GM21381 (cell line): ENCODE data around the gene RPUSD1.

Source experiments
- ATAC-seq: cut with Tn5 transposase; IDR thresholded peaks from one replicate; pipeline ENCODE4 v1.9.1; 2021; ENCODE audit warnings: mild to moderate bottlenecking, moderate library complexity; ENCODE audit not compliant: unreplicated experiment

RPUSD1 gene

GRCh38 chr16:799948-800833 lies 12.0 kb upstream of the RPUSD1 start, which contains the start of gene GNG13:
Gene GNG13 (minus strand): TSS chr16:800734. CDS start chr16:799077, 1,657 bp downstream.
- ATAC-seq: no peak

- no peak for ATAC-seq
Observed at GRCh38 chr16:799111-799947, 11.1 kb upstream of the RPUSD1 start.

DNA sequence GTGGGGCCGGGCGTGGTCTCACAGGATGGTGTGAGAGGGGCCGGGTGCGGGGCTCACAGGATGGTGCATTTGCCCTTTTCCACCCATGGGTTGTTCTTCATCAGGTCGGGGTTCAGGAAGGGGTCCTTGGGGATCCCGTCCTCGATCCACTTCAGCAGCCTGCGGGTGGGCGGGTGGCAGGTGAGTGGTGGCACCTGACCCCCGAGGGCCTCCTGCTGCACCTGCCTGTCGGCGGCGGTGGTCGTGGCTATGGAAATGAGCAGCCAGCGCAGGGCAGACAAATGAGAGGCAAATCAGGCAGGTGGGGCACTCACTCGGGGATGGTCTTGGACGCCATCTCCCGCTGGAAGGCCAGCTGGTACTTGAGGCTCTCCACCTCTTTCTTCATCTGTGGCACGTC lies 10.5 kb upstream of the RPUSD1 start:
- no peak for ATAC-seq

GRCh38 chr16:797686-798085 lies 9.5 kb upstream of the RPUSD1 start:
- no peak for ATAC-seq

DNA sequence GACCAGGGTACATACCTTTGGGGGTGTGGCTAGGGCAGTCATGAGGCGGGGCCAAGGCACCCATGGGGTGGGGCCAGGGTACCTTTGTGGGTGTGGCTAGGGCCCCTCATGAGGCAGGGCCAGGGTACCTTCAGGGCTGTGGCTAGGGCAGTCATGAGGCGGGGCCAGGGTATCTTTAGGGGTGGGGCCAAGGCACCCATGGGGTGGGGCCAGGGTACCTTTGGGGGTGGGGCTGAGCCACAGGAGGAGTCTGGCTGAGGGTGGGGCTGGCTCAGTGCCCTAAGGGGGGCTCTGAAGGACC lies 8.9 kb upstream of the RPUSD1 start:
- no peak for ATAC-seq

DNA sequence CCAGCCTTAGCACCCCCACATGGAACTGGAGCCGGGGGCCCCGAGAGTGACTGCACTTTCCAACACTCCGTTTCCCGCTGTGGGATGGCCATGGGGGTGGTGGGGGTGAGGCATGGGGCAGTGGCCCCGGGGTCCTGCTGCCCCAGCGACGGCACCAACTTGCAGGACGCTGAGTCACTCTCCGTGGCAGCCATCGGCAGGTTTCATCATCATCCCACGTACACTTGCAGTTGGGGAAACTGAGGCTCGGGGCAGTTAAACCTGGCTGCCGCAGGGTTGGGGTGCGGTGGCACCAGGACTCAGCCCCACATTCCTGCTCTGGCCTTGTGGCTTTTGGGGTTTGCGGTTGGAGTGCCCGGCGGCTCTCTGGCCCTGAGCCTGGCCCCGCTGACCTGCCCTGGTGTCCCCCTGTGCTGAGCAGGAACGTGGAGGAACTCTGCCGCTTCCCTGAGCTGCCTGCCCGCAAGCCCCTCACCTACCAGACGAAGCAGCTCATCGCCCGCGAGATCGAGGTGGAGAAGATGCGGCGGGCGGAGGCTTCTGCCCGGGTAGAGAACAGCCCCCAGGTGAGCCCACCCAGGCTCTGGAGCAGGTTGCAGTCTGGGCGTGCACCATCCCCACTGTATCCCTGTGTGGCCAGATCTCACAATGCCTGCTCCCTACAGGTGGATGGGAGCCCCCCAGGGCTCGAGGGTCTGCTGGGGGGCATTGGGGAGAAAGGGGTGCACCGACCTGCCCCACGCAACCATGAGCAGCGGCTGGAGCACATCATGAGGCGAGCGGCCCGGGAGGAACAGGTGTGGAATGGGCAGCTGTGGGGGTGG lies 8.3 kb upstream of the RPUSD1 start:
- no peak for ATAC-seq

- no peak for ATAC-seq
Observed at GRCh38 chr16:795580-796229, 7.5 kb upstream of the RPUSD1 start.

DNA sequence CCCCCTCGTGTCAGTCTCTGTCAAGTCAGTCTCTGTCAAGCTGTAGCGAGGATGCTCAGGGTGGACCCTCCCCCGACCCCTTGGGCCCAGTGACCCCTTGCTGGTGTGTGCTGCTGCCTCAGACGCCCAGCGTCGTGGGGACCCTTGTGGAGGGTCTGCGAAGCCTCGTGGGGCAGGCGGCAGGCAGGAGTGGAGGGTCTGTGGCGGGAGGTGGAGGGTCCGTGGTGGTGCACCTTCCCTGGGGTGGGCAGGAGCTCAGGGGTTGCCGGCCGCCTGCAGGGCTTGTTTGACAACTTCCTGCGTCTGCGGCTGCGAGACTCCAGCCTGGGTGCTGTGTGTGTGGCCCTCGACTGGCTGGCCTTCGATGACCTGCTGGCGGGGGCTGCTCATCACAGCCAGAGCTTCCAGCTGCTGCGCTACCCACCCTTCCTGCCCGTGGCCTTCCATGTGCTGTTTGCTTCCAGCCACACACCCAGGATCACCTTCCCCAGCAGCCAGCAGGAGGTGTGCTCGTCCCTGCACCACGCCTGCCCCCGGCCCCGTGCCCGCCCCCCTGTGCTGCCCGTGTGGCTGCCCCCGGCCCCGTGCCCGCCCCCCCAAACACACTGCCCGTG lies 6.8 kb upstream of the RPUSD1 start:
- no peak for ATAC-seq

- ATAC-seq: no peak
Observed at GRCh38 chr16:794091-794822, 6.1 kb upstream of the RPUSD1 start.

GRCh38 chr16:793414-793813 lies 5.2 kb upstream of the RPUSD1 start:
- ATAC-seq: no peak

DNA sequence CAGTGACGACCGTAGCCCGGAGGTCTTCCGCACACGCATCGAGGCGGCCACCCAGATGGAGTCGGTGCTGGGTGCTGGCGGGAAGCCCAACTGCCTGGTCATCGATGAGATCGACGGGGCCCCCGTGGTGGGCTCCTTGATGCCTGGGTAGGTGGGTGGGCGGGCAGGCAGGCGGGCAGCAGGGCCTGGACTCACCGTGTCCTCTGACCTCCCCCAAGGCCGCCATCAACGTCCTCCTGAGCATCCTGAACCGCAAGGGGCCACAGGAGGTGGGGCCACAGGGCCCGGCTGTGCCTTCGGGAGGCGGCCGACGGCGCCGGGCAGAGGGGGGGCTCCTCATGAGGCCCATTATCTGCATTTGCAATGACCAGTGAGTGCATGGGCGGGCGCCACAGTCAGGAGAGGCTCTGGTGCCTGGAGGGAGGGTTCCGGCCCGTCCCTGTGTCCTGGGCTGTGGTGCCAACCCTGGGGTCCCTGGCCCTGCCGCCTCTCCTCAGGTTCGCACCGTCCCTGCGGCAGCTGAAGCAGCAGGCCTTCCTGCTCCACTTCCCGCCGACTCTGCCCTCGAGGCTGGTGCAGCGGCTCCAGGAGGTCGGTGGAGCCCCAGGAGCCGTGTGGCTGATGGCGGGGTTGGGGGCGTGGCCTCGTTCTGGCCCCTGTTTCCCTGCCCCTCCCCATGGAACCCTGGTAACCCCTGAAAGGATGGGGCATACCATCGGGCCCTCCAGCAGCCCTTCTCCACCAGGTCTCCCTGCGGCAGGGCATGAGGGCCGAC lies 4.2 kb upstream of the RPUSD1 start:
- no peak for ATAC-seq

DNA sequence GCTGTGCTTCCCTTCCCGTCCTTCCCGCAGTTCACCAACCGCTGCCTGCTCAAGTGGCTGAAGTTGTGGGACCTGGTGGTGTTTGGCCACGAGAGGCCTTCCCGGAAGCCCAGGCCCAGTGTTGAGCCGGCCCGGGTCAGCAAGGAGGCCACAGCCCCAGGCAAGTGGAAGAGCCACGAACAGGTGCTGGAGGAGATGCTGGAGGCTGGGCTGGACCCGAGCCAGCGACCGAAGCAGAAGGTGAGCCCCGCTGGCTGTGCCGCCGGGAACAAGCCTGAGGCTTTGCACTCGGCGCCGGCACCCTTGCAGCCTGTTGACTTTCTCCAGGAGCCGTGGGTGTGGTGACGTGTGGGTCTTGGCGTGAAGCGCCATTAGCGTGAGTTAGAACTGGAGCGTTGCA lies 3.0 kb upstream of the RPUSD1 start:
- ATAC-seq: no peak

DNA sequence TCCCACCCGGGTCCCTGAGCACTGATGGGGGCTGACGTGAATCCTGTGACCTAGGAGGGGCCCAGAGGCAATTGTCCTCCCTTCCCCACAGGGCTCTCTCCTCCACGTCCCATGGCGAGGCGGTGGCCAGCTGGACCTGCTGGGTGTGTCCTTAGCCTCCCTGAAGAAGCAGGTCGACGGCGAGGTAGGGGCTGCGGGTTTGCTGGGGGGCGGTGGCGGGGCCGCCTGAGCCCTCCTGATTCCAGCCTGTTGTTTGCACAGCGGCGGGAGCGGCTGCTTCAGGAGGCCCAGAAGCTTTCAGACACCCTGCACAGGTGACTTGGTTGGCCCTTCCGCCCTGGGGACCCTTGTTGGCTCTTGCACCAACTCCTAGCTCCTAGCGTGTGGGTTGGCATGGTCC lies 1.9 kb upstream of the RPUSD1 start:
- ATAC-seq: no peak

DNA sequence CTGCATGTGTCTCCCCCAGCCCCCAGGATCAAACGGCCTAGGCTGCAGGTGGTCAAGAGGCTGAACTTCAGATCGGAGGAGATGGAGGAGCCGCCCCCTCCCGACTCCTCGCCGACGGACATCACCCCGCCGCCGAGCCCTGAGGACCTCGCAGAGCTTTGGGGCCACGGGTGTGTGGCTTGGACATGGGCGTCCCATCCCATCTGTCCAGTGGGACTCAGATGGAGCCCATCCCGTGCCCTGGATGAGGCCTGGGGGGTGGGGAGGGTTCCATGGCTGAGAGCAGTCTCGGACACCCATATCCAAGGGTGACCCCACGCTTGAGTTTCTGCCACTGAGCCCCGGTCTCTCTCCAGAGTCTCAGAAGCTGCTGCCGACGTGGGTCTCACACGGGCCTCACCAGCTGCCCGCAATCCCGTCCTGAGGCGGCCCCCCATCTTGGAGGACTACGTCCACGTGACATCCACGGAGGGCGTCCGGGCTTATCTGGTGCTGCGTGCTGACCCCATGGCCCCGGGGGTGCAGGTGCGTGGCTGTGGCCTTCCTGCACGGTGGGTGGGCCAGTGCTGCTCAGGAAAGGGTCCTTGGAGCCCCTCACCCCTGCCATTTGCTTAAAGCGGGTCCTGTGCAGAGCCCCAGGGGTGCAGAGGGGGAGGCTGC lies 1.1 kb upstream of the RPUSD1 start:
- ATAC-seq: no peak

GRCh38 chr16:788399-789126 lies 382 bp upstream of the RPUSD1 start, which contains the start of gene CHTF18:
Gene CHTF18 (plus strand): TSS chr16:788620. CDS start chr16:788685, 65 bp downstream.
- ATAC-seq: peak; percentile 66

DNA sequence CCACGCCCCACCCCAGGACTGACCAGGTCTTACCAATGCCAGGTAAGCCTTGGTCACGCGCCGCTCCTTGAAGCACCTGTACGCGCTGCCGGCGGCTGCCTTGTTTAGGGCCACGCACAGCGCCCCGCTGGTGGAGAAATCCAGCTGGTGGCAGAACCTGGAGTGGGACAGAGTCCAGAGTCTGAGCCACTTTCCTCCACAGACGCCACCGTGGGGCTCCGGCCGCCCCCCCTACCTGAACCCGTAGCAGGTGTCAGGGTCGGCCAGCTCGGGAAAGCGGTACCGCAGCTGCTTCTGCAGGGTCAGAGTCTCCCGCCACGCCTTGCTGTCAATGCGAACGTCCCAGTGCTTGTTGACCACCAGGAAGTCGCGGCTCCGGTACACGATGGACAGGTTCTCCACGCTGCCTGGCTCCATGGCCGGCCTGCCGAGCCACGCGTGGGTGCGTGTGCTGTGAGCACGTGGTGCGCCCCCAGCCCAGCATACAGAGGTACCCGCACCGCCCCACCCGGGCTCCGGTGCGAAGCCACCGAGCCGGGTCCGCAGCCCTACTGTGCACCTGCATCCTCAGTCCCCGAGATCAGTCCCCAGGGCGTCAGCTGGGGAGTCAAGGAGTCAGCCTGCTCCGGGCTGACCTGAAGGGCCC lies 737 bp downstream of the RPUSD1 start:
- ATAC-seq: no peak
